ENCODE data around the gene TPT1.
A peak's percentile ranks its signal among the peaks of the same experiment; 100 is the strongest.

Gene TPT1

DNA sequence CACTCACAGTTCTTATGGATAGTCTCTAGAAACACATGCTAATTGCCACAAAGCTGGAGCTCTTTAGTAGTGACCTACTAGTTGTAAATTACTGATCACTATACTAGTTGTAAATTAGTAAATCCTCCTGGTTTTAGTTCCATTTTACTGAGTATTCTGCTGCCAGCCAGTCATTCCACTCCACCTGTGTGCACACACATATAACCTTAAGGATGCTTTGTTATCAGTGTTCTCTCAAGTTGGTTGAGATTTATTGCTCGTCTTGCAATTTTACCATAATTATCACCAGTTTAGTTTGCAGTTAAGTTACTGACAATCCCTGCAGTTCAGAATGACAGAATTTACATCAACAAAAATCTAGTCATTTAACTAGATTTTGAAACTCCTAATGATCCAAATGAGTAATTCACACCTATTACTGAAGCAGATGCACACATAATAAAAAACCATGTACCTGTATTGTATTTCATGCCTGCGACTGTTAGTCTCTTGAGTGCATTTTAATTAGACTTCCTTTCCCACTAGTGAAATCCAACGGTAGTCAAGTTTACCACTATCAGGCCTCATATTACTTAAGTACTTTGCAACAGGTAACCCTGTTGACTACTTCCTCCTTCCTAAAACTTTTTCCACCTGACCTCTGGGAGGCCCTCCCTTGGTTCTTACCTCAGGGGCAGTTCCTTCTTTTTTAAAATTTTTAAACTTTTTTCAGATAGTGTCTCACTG is 7.6 kb downstream of the TPT1 start:
- H3K4me1 ChIP-seq (ENCODE audit: insufficient read depth, low read length), result peaks cover 60% of the 10 kb centered on the region
- H3K27ac ChIP-seq (ENCODE audit: low read length), result no peak overlapping the region
- TF ChIP-seq CTCF (IDR thresholded peaks at IDR 0.05; ENCODE audit: borderline replicate concordance, extremely low read depth, low read length, poor library complexity, severe bottlenecking), result no peak
- TF ChIP-seq EZH2 (IDR thresholded peaks at IDR 0.05; ENCODE audit: borderline replicate concordance, low read depth, low read length, severe bottlenecking), result no peak

GRCh38 chr13:45332831-45333219 is 8.2 kb downstream of the TPT1 start:
- DNase-seq, result no peak
- peaks cover 55% of the 10 kb centered on the region for H3K4me1 ChIP-seq (ENCODE audit: insufficient read depth, low read length)
- peaks cover 42% of the 10 kb centered on the region for H3K36me3 ChIP-seq (ENCODE audit: insufficient read depth, low read length)
- H3K9ac ChIP-seq (ENCODE audit: low read depth, low read length), result no peak overlapping the region
- H4K20me1 ChIP-seq (ENCODE audit: insufficient read depth, low read length), result peaks cover 53% of the 10 kb centered on the region
- no peak overlapping the region for H3K4me3 ChIP-seq (ENCODE audit: low read depth in 1 of 2, low read length in 2 of 2)
- no peaks in the 10 kb centered on the region for H3K27me3 ChIP-seq (ENCODE audit: insufficient read depth, low read length, poor library complexity)
- ATAC-seq (ENCODE audit: insufficient read depth, low read depth), result no peak
- no peaks in the 10 kb centered on the region for H3K9me3 ChIP-seq (ENCODE audit: insufficient read depth, low read length, severe bottlenecking)
- peaks cover 18% of the 10 kb centered on the region for H3K79me2 ChIP-seq (ENCODE audit: insufficient read depth, low read length)
- no peak overlapping the region for H2AFZ ChIP-seq (ENCODE audit: low read depth, low read length)
- no peak overlapping the region for H3K4me2 ChIP-seq (ENCODE audit: insufficient read depth, low read length)
- H3K27ac ChIP-seq (ENCODE audit: low read length), result no peak overlapping the region
- TF ChIP-seq CTCF (IDR thresholded peaks at IDR 0.05; ENCODE audit: borderline replicate concordance, extremely low read depth, low read length, poor library complexity, severe bottlenecking), result no peak
- TF ChIP-seq EZH2 (IDR thresholded peaks at IDR 0.05; ENCODE audit: borderline replicate concordance, low read depth, low read length, severe bottlenecking), result no peak

More for the DNA sequence above, 7.6 kb downstream of the TPT1 start:
- Histone ChIP-seq H3K79me2 (ENCODE audit: insufficient read depth, low read length) (peaks cover 24% of the 10 kb centered on the region), H3K9me3 (ENCODE audit: insufficient read depth, low read length, severe bottlenecking) (no peaks in the 10 kb centered on the region), H3K27me3 (ENCODE audit: insufficient read depth, low read length, poor library complexity) (no peaks in the 10 kb centered on the region), H2AFZ (ENCODE audit: low read depth, low read length) (no peak overlapping the region), H4K20me1 (ENCODE audit: insufficient read depth, low read length) (peaks cover 59% of the 10 kb centered on the region), H3K4me2 (ENCODE audit: insufficient read depth, low read length) (0 out of 2 replicates have a peak overlapping the region, but pooled peaks have one; percentile 27), H3K4me3 (ENCODE audit: low read depth in 1 of 2, low read length in 2 of 2) (no peak overlapping the region), H3K36me3 (ENCODE audit: insufficient read depth, low read length) (peaks cover 48% of the 10 kb centered on the region), H3K9ac (ENCODE audit: low read depth, low read length) (no peak overlapping the region)
- ATAC-seq (ENCODE audit: insufficient read depth, low read depth) (no peak), DNase-seq (no peak)

DNA sequence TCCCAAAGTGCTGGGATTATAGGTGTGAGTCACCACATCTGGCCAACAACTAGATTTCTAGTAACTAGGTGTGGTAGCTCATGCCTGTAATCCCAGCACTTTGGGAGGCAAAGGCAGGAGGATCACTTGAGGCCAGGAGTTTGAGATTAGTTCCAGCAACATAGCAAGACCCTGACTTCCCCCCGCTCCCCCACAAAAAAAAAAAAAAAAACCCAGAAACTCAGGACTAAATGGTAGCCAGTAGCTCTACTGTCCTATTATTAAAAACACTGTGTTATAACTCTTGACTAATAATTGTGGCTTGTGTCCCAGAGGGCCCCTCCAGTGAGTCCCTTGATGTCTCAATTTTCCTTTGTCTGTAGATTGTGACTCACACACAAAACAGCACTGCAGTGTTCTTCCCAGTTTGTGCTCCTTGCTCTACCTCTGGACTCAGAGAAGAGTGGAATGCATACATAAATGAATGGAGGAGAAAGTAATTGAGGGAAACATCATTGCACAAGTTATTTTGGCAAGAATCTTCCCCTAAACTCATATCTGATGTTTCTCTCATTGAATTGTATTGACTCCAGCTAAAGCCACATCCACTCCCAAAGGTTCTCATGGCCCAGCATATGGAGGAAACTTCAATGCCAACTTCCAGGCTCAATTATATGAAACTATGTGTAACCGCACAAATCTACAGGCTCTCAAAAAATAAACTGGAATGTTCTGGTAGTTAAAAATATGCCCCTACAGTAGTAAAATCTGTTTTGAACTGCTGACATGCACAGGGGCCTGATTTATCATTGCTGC is 8.8 kb downstream of the TPT1 start:
- H2AFZ ChIP-seq (ENCODE audit: low read depth, low read length), result no peak overlapping the region
- H3K27ac ChIP-seq (ENCODE audit: low read length), result no peak overlapping the region
- H3K4me2 ChIP-seq (ENCODE audit: insufficient read depth, low read length), result no peak overlapping the region
- H3K9ac ChIP-seq (ENCODE audit: low read depth, low read length), result no peak overlapping the region
- peaks cover 49% of the 10 kb centered on the region for H3K4me1 ChIP-seq (ENCODE audit: insufficient read depth, low read length)
- DNase-seq (no peak), ATAC-seq (ENCODE audit: insufficient read depth, low read depth) (no peak)
- TF ChIP-seq CTCF (IDR thresholded peaks at IDR 0.05; ENCODE audit: borderline replicate concordance, extremely low read depth, low read length, poor library complexity, severe bottlenecking) (no peak), EZH2 (IDR thresholded peaks at IDR 0.05; ENCODE audit: borderline replicate concordance, low read depth, low read length, severe bottlenecking) (no peak)
- peaks cover 36% of the 10 kb centered on the region for H3K36me3 ChIP-seq (ENCODE audit: insufficient read depth, low read length)
- no peaks in the 10 kb centered on the region for H3K9me3 ChIP-seq (ENCODE audit: insufficient read depth, low read length, severe bottlenecking)
- H3K27me3 ChIP-seq (ENCODE audit: insufficient read depth, low read length, poor library complexity), result no peaks in the 10 kb centered on the region
- H3K79me2 ChIP-seq (ENCODE audit: insufficient read depth, low read length), result peaks cover 12% of the 10 kb centered on the region
- H3K4me3 ChIP-seq (ENCODE audit: low read depth in 1 of 2, low read length in 2 of 2), result no peak overlapping the region
- peaks cover 47% of the 10 kb centered on the region for H4K20me1 ChIP-seq (ENCODE audit: insufficient read depth, low read length)

Data from DND-41 (cell line).